Endothelial cell of hepatic sinusoid (primary cell): ENCODE results near the gene ETFA.
"Not testable (repeated sequence)": the region's sequence is repeated elsewhere in the genome, so short reads cannot be mapped to it uniquely, and the experiment has no call there.

Experiments
- in situ Hi-C: cut with HindIII; loops from 2 replicates; pipeline ENCODE4 v1.10.0; 2017; ENCODE audit warnings: low sequenced_read_pairs

ETFA gene

DNA sequence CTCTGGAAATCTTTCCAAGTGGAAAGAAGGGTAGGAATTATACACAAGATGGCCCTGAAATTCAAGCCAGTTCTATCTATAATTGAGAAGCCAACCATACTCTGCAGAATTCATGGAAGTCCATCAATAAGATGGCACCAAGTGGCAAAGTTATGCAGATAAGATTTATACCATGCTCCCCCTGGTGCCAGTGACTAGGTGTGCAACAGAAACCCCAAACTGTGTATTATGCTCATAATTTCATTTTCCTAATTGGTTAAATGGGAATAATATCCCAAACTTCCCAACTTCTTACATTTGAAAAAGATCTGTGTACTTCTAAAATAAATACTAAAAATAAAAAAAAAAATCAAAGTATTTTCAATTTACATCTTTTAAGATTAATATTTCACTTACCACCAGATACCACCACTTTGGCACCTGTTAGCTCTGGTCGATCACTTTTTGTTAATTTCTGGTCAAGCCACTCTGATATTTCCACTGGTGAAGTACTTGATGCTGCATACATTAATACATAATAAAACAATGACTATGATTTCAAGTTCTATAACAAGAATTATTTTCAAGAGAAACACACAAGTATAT, 25.9 kb downstream of the ETFA start:
- in situ Hi-C loops: loop anchor here (5.0 kb wide), 1 partner anchor 42 kb away; no protein-coding TSS in a partner anchor

- in situ Hi-C loops: no loop called here
These were observed 28.8 kb downstream of the ETFA start for GRCh38 chr15:76282465-76282864.

GRCh38 chr15:76278651-76279050, 32.6 kb downstream of the ETFA start:
- in situ Hi-C loops: no loop called here

DNA sequence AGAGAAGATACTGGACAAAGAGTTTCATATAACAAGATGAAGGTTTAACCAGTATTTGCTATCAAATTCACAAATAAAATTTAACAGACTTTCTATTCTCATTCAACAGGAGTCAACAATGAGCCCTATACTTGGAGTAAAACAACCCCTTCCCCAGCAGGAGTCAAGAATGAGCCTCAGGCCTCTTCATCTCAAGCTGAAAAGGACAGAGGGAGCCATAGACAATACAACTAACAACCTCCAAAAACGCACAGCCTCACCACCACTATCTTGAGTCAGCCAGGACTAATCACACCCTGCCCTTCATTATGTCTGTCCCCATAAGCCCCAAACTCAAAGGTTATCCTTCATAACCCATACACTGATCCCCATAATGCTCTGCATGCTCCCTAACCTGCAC, 36.4 kb downstream of the ETFA start:
- in situ Hi-C loops: no loop called here

- in situ Hi-C loops: no loop called here
These were observed 37.0 kb downstream of the ETFA start for GRCh38 chr15:76274226-76274625.

GRCh38 chr15:76270876-76271275, 40.4 kb downstream of the ETFA start:
- in situ Hi-C loops: no loop called here

DNA sequence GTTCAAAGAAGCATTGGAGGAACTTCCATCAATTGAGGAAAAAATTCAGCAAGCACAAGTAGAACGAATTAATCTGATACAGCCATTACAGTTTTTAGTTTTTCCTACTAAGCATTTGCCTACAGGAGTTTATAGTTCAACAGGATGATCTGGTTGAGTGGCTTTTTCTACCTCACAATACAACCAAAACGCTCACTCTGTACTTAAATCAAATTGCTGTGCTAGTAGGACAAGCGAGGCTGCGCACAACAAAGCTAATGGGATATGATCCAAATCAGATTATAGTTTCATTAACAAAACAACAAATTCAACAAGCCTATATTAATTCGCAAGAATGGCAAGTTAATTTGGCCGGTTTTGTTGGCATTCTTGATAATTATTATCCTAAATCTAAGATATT, 44.2 kb downstream of the ETFA start:
- in situ Hi-C loops: no loop called here

DNA sequence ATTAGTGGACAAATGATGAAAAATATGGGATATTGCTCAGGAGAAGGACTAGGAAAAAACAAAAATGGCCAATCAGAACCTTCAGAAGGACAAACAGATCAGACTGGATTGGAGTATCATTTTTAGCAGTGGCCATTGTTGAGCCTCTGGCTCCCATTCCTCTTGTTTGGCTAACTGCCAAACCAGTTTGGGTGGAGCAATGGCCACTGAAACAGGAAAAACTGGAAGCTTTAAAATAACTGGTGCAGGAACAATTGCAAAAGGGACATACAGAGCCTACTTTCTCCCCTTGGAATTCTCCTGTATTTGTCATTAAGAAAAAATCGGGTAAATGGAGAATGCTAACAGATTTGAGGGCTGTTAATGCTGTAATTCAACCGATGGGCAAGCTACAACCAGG, 45.5 kb downstream of the ETFA start:
- in situ Hi-C loops: not testable (repeated sequence)

DNA sequence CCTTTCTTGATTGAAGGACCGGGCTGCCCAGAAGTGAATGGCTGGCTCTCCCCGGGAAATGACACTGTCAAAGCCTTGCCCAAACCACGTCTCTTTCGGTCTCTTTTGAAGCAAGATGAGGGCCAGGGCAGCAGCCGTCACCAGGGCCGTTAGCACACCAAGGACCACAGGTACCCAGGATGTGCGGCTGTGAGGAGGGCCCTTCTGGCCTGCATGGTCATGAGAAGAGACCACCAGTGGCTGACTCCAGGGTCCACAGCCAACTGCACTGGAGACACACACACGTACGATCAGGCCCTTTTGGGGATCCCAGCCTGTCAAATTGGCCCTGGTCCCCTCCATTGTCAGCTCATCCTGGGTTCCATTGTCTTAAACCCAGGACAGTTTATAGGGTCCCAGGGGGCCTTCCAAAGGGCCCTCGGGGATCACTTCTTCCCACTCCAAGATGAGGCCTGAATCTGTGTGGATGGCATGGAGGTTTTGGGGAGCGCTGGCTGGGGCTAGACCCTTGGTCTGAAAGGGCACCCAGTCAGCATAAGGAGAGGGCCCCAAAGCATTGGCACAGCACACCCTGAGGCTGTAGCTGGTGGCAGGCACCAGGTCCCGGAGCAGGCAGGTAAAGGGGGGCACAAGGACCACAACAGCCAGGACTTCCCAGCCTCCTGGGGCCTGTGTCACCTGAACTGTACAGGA, 50.9 kb downstream of the ETFA start:
- in situ Hi-C loops: no loop called here

DNA sequence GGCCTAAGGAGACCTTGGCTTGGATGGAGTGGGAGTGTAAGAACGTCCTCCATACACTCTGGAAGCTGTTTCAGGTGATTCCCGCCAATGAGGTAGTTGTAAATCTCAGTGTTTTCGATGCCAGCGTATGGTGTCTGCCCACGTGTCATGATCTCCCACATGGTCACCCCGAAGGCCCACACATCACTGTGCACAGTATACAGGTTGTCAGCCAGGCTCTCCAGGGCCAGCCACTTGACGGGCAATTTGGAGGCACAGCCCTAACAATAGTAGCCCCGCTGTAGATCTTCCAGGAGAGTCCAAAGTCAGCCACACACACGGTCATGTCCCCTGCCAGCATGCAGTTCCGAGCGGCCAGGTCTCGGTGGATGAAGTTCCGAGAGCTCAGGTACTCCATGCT, 51.9 kb downstream of the ETFA start:
- in situ Hi-C loops: no loop called here

DNA sequence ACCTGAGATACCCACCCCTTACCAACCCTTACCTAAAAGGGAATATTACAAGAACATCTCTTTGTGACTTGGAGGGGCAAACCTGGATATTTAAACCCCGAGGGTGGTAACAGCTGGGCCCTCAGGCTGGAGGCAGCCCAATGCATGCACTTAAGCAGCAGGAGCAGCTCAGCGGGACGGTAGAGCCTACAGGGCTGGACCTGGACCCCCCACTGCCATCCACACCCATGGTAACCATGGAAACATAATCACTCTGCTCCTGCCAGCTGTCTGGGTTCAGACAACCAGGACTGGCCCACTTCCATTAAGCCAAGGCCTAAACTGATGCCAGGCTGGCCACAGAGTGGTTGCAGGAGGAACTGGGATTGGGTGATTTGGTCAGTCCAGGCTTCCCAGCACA, 52.8 kb downstream of the ETFA start:
- in situ Hi-C loops: no loop called here

GRCh38 chr15:76253691-76254473, 57.4 kb downstream of the ETFA start:
- in situ Hi-C loops: loop anchor here (5.0 kb wide), 1 partner anchor 83 kb away; the partner anchor contains the start of gene ISL2

DNA sequence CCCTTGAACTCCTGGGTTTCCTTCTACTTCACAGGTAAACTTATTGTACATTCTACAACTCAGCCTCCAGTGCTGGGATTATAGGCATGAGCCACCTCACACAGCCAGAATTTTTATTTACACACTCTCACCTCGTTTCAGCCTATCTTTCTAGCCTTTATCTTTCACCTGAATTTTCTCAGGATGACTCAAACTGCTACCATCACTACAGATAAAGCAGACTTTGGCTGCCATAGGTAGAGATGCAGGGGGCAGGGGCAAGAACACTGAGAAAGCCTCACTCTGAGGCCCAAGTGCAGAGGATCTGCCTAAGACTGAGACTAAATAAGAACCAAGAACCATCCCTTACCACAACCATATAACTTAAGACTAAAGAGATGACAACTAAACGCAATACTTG, 59.0 kb downstream of the ETFA start:
- in situ Hi-C loops: loop anchor here (5.0 kb wide), 1 partner anchor 85 kb away; the partner anchor contains the start of gene ISL2

GRCh38 chr15:76251717-76252116, 59.6 kb downstream of the ETFA start:
- in situ Hi-C loops: loop anchor here (5.0 kb wide), 1 partner anchor 86 kb away; the partner anchor contains the start of gene ISL2

GRCh38 chr15:76245072-76245610, 66.1 kb downstream of the ETFA start:
- in situ Hi-C loops: no loop called here

- in situ Hi-C loops: no loop called here
These were observed 71.5 kb downstream of the ETFA start for GRCh38 chr15:76239786-76240185.

DNA sequence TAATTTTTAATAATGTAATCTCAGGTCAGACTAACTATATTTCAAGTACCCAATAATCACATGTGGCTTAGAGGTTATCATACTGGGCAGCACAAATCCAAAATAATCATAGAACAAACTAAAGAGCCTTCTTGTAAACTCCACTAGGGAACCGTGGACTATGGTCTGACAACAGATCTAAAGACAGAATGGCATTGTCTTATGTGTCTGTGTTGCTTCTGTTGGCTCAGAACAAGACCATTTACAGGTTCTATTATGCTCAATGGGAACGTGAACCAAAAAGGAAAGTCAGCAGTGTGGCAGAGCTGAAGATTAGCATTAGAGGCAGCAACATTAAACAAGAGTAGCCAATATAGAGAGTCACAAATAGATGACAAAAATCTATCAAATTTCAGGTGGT, 74.9 kb downstream of the ETFA start:
- in situ Hi-C loops: no loop called here

- in situ Hi-C loops: no loop called here
These were observed 76.0 kb downstream of the ETFA start for GRCh38 chr15:76235186-76235826.

- in situ Hi-C loops: no loop called here
These were observed 76.9 kb downstream of the ETFA start for GRCh38 chr15:76234337-76234889.

DNA sequence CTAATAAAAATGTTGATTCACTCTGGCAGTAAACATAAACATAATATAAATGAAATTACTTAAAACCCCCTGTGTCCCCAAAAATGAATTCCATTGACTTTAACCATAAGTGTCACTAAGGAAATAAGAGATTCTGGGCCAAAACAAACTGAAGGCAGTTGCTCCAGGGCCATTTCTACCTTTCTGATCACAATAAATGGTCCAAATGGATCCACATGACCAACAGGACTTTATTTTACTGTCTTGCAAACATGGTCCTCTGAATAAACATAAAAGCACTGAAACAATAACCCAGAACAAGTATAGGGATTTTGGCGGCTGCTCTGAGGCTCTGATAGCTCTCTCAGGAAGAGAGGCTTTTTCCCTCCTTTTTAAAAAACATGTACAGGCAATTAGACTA, 77.3 kb downstream of the ETFA start:
- in situ Hi-C loops: no loop called here

GRCh38 chr15:76229266-76229665, 82.0 kb downstream of the ETFA start:
- in situ Hi-C loops: no loop called here
